ENCODE data around the gene NUP205.

The NUP205 gene

GRCh38 chr7:135634191-135634878 is 76.6 kb downstream of the NUP205 start:
- TF ChIP-seq TAF1 (IDR thresholded peaks at IDR 0.05; ENCODE audit: borderline replicate concordance, insufficient read depth, low read length) (no peak), SIN3A (IDR thresholded peaks at IDR 0.05; ENCODE audit: borderline replicate concordance, insufficient read depth, low read length) (no peak), FOXP2 (optimal IDR thresholded peaks at IDR 0.05; ENCODE audit: borderline replicate concordance, extremely low read depth, extremely low read length, insufficient read depth) (no peak), REST (IDR thresholded peaks at IDR 0.05; ENCODE audit: insufficient read depth in 1 of 2, low read depth in 2 of 2, low read length in 2 of 2) (no peak), POLR2AphosphoS5 (IDR thresholded peaks at IDR 0.05; ENCODE audit: low read depth, low read length) (no peak)

GRCh38 chr7:135644154-135644553 is 86.4 kb downstream of the NUP205 start:
- TF ChIP-seq TAF1 (IDR thresholded peaks at IDR 0.05; ENCODE audit: borderline replicate concordance, insufficient read depth, low read length): no peak
- no peak for TF ChIP-seq POLR2AphosphoS5 (IDR thresholded peaks at IDR 0.05; ENCODE audit: low read depth, low read length)
- no peak for TF ChIP-seq REST (IDR thresholded peaks at IDR 0.05; ENCODE audit: insufficient read depth in 1 of 2, low read depth in 2 of 2, low read length in 2 of 2)
- TF ChIP-seq SIN3A (IDR thresholded peaks at IDR 0.05; ENCODE audit: borderline replicate concordance, insufficient read depth, low read length): no peak
- TF ChIP-seq FOXP2 (optimal IDR thresholded peaks at IDR 0.05; ENCODE audit: borderline replicate concordance, extremely low read depth, extremely low read length, insufficient read depth): no peak

GRCh38 chr7:135644729-135645128 is 87.0 kb downstream of the NUP205 start:
- TF ChIP-seq REST (IDR thresholded peaks at IDR 0.05; ENCODE audit: insufficient read depth in 1 of 2, low read depth in 2 of 2, low read length in 2 of 2) (no peak), TAF1 (IDR thresholded peaks at IDR 0.05; ENCODE audit: borderline replicate concordance, insufficient read depth, low read length) (no peak), FOXP2 (optimal IDR thresholded peaks at IDR 0.05; ENCODE audit: borderline replicate concordance, extremely low read depth, extremely low read length, insufficient read depth) (no peak), SIN3A (IDR thresholded peaks at IDR 0.05; ENCODE audit: borderline replicate concordance, insufficient read depth, low read length) (no peak), POLR2AphosphoS5 (IDR thresholded peaks at IDR 0.05; ENCODE audit: low read depth, low read length) (no peak)

GRCh38 chr7:135645296-135645904 is 87.7 kb downstream of the NUP205 start:
- TF ChIP-seq POLR2AphosphoS5 (IDR thresholded peaks at IDR 0.05; ENCODE audit: low read depth, low read length) (no peak), TAF1 (IDR thresholded peaks at IDR 0.05; ENCODE audit: borderline replicate concordance, insufficient read depth, low read length) (no peak), SIN3A (IDR thresholded peaks at IDR 0.05; ENCODE audit: borderline replicate concordance, insufficient read depth, low read length) (no peak), FOXP2 (optimal IDR thresholded peaks at IDR 0.05; ENCODE audit: borderline replicate concordance, extremely low read depth, extremely low read length, insufficient read depth) (no peak), REST (IDR thresholded peaks at IDR 0.05; ENCODE audit: insufficient read depth in 1 of 2, low read depth in 2 of 2, low read length in 2 of 2) (no peak)
